ENCODE data around the gene SRRM2.

Gene SRRM2

GRCh38 chr16:2752035-2752849, at the start of gene SRRM2:
SRRM2 (plus strand) TSS chr16:2752638; CDS start chr16:2756365, 3,727 bp downstream.
- peak; percentile 97 for DNase-seq
- in situ Hi-C loops (cut with MboI; ENCODE audit: low pct_unique_long_range_greater_than_20kb, low sequenced_read_pairs): no loop called here

GRCh38 chr16:2702871-2703745, 49.3 kb upstream of the SRRM2 start:
- in situ Hi-C loops (cut with MboI; ENCODE audit: low pct_unique_long_range_greater_than_20kb, low sequenced_read_pairs): no loop called here
- DNase-seq: no peak

GRCh38 chr16:2704166-2704982, 48.1 kb upstream of the SRRM2 start:
- in situ Hi-C loops (cut with MboI; ENCODE audit: low pct_unique_long_range_greater_than_20kb, low sequenced_read_pairs): no loop called here
- no peak for DNase-seq

- in situ Hi-C loops (cut with MboI; ENCODE audit: low pct_unique_long_range_greater_than_20kb, low sequenced_read_pairs): no loop called here
- no peak for DNase-seq
Observed at GRCh38 chr16:2704983-2705275, 47.5 kb upstream of the SRRM2 start.

GRCh38 chr16:2705351-2705750, 47.1 kb upstream of the SRRM2 start:
- DNase-seq: no peak
- in situ Hi-C loops (cut with MboI; ENCODE audit: low pct_unique_long_range_greater_than_20kb, low sequenced_read_pairs): no loop called here

GRCh38 chr16:2706085-2706484, 46.4 kb upstream of the SRRM2 start:
- no peak for DNase-seq
- in situ Hi-C loops (cut with MboI; ENCODE audit: low pct_unique_long_range_greater_than_20kb, low sequenced_read_pairs): no loop called here

GRCh38 chr16:2706611-2707311, 45.7 kb upstream of the SRRM2 start:
- in situ Hi-C loops (cut with MboI; ENCODE audit: low pct_unique_long_range_greater_than_20kb, low sequenced_read_pairs): no loop called here
- DNase-seq: no peak

- DNase-seq: no peak
- in situ Hi-C loops (cut with MboI; ENCODE audit: low pct_unique_long_range_greater_than_20kb, low sequenced_read_pairs): no loop called here
Observed at GRCh38 chr16:2707368-2708289, 44.8 kb upstream of the SRRM2 start.

- no peak for DNase-seq
- in situ Hi-C loops (cut with MboI; ENCODE audit: low pct_unique_long_range_greater_than_20kb, low sequenced_read_pairs): no loop called here
Observed at GRCh38 chr16:2708290-2708639, 44.2 kb upstream of the SRRM2 start.

GRCh38 chr16:2708955-2709587, 43.4 kb upstream of the SRRM2 start:
- in situ Hi-C loops (cut with MboI; ENCODE audit: low pct_unique_long_range_greater_than_20kb, low sequenced_read_pairs): no loop called here
- no peak for DNase-seq

GRCh38 chr16:2709588-2709984, 42.9 kb upstream of the SRRM2 start:
- no peak for DNase-seq
- in situ Hi-C loops (cut with MboI; ENCODE audit: low pct_unique_long_range_greater_than_20kb, low sequenced_read_pairs): no loop called here

- in situ Hi-C loops (cut with MboI; ENCODE audit: low pct_unique_long_range_greater_than_20kb, low sequenced_read_pairs): no loop called here
- no peak for DNase-seq
Observed at GRCh38 chr16:2710021-2710710, 42.3 kb upstream of the SRRM2 start.

GRCh38 chr16:2710711-2711231, 41.7 kb upstream of the SRRM2 start:
- in situ Hi-C loops (cut with MboI; ENCODE audit: low pct_unique_long_range_greater_than_20kb, low sequenced_read_pairs): no loop called here
- DNase-seq: no peak

- in situ Hi-C loops (cut with MboI; ENCODE audit: low pct_unique_long_range_greater_than_20kb, low sequenced_read_pairs): no loop called here
- DNase-seq: no peak
Observed at GRCh38 chr16:2711370-2712062, 40.9 kb upstream of the SRRM2 start.

- in situ Hi-C loops (cut with MboI; ENCODE audit: low pct_unique_long_range_greater_than_20kb, low sequenced_read_pairs): no loop called here
- no peak for DNase-seq
Observed at GRCh38 chr16:2712063-2712441, 40.4 kb upstream of the SRRM2 start.

- in situ Hi-C loops (cut with MboI; ENCODE audit: low pct_unique_long_range_greater_than_20kb, low sequenced_read_pairs): no loop called here
- no peak for DNase-seq
Observed at GRCh38 chr16:2712546-2712945, 39.9 kb upstream of the SRRM2 start.

- DNase-seq: no peak
- in situ Hi-C loops (cut with MboI; ENCODE audit: low pct_unique_long_range_greater_than_20kb, low sequenced_read_pairs): no loop called here
Observed at GRCh38 chr16:2713523-2713922, 38.9 kb upstream of the SRRM2 start.

Measured in KBM-7 (cell line).